Mucosa of gallbladder (tissue), 1 donor: Measurements from ENCODE around the gene CWC22. TPM values are rescaled to one million over a fixed set of nuclear protein-coding genes. Genes with fewer than 3 reads are reported as not detected.
"Not testable (repeated sequence)": the region's sequence is repeated elsewhere in the genome, so short reads cannot be mapped to it uniquely, and the experiment has no call there.

ENCODE experiments used
- DNase-seq: peaks from one replicate; pipeline ENCODE4 v3.0.0-alpha.2; 2020; ENCODE audit warnings: low spot score
- total RNA-seq: library from RNA; stranded (reverse); gene quantifications from one replicate; pipeline ENCODE4 v1.2.1, GENCODE V29; 2021
- donor health status: DM: no; HTN: no; CAD: no.

CWC22 gene
- total RNA-seq, 1 donor from 2014 or later: 13.6 TPM

- no peak for DNase-seq
Measured at GRCh38 chr2:179950391-179950790, 56.7 kb downstream of the CWC22 start.

GRCh38 chr2:179949438-179949837, 57.7 kb downstream of the CWC22 start:
- no peak for DNase-seq

GRCh38 chr2:179948058-179948457, 59.0 kb downstream of the CWC22 start:
- DNase-seq: no peak

- DNase-seq: no peak
Measured at GRCh38 chr2:179946810-179947615, 60.1 kb downstream of the CWC22 start.

DNA sequence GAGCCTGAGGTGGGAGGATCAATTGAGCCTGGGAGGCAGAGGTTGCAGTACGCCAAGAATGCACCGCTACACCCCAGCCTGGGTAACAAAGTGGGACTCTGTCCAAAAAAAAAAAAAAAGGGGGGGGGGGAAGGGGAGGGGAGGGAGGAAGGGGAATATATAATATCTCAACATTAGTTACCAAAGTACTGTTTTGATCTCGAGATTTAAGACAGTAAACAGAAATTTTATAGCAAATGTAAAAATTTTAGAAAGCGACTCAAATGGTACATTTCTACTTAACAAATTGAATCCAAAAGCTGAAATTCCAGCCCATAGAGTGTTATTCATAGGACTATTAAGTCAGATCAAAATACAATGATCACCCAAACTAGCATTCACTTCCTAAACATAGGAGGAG, 60.8 kb downstream of the CWC22 start:
- no peak for DNase-seq

GRCh38 chr2:179939259-179939658, 67.8 kb downstream of the CWC22 start:
- DNase-seq: no peak

- DNase-seq: no peak
Measured at GRCh38 chr2:179938026-179938425, 69.1 kb downstream of the CWC22 start.

DNA sequence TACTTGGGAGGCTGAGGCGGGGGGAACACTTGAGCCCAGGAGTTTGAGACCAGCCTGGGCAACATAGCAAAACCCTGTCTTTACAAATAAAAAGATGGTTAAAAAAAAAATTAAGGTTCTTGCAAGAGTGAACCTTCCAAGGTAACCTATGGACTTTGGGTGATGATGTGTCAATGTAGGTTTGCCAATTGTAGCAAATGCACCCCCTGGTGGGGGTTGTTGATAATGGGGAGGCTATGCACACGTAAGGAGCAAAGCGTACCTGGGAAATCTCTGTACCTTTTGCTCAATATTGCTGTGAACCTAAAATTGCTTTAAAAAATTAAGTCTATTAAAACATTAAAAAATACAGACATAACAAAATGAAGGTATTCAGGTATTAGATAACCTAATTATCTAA, 70.4 kb downstream of the CWC22 start:
- DNase-seq: no peak

GRCh38 chr2:179936141-179936540, 71.0 kb downstream of the CWC22 start:
- no peak for DNase-seq

DNA sequence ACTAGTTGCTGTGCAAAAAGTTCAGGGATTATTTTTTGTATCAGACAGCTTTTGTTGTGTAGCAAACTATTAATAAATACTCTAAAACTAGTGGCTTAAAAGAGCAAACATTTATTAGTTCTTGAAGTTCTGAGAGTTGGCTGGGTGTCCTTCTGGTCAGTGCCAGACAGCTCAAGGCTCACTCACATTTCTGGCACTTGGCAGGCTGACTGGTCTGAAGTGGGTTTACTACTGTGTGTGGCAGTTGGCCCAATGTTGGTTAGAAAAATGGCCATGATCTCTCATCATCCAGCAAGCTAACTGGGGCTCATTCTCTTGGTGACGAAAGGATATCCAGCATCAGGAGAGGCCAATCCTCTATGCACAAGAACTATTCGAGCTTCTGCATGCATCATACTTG, 74.3 kb downstream of the CWC22 start:
- no peak for DNase-seq

DNA sequence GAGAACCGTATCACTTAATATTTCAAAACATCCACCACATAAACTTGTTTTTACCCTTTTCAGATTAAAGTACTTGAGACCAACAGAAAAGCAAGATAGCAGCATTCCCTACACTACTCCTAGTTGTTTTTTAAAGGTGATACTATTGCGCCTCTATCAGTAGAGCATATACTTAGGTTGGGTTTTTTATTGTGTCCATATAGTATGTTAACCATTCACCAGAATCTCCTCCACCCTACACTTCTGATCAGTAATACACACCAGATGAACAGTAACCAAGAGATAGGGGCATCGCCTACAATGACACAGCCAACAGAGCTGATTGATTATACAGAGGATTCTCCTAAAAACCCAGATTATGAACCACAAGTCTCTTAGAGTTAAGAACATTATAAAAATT, 75.6 kb downstream of the CWC22 start:
- no peak for DNase-seq

DNA sequence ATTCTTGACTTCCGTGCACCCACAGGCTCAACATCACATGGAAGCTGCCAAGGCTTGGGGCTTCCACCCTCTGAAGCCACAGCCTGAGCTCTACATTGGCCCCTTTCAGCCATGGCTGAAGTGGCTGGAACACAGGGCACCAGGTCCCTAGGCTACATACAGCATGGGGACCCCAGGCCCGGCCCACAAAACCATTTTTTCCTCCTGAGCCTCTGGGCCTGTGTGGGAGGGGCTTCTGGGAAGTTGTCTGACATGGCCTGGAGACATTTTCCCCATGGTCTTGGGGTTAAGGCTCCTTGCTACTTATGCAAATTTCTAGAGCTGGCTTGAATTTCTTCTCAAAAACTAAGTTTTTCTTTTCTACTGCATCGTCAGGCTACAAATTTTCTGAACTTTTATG, 77.1 kb downstream of the CWC22 start:
- not testable (repeated sequence) for DNase-seq

- no peak for DNase-seq
Measured at GRCh38 chr2:179927041-179927440, 80.1 kb downstream of the CWC22 start.

DNA sequence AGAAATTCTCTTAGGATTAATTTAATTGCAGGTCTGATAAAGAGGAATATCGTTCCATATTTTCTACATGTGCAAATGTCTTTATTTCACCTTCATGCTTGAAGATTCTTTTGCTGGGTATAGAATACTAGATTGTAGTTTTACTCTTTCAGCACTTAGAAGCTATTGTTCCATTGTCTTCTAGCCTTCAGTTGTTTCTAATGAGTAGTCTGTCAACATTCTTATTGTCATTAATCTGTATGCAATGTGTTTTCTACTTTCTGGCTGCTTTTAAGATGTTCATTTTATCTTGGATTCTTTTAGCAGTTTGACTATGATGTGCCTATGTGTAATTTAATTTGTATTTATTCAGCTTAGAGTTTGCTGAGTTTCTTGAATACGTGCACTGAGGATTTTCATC, 81.4 kb downstream of the CWC22 start:
- DNase-seq: no peak

GRCh38 chr2:179917272-179917671, 89.8 kb downstream of the CWC22 start:
- no peak for DNase-seq

DNA sequence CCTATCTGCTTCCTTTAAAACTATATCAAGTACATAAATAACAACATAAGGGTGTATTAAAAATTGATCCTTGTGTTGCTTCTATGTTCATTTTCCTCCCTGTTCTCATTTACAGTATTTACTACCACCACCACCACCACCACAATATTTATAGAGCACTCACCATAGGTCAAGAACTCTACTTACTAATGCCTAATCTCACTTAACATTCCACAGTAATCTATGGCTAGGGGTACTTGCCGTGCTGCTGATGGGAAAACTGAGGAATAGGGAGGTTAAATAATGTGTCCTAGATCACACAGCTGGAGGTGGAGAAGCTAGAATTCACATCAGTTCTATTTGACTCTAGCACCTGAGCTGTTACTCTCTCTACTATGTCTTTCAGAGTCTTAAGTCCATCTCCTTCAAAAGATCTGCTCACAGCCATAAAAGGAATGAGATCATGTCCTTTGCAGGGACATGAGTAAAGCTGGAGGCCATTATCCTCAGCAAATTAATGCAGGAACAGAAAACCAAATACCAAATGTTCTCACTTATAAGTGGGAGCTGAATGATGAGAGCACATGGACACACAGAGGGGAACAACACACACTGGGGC, 91.6 kb downstream of the CWC22 start:
- no peak for DNase-seq

- DNase-seq: no peak
Measured at GRCh38 chr2:179913809-179914208, 93.3 kb downstream of the CWC22 start.

- DNase-seq: no peak
Measured at GRCh38 chr2:179911569-179911968, 95.5 kb downstream of the CWC22 start.

DNA sequence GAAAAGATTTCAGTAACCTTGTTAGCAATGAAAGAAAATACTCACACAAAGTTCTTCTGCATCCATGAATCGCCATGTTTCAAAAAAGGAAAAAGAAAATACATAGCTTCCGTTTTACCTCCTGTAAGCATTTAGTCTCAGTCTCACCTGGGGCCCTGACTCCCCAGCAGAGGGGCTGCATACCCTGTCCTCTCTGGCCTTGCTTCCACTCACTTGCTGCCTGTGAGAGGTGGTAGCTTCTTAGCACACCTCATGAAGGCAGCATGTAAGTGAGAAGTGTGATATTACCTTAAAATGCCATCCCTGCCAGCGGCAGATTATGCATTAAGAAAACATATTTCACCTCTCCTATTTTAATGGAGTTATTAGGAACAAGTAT, 96.4 kb downstream of the CWC22 start:
- no peak for DNase-seq

DNA sequence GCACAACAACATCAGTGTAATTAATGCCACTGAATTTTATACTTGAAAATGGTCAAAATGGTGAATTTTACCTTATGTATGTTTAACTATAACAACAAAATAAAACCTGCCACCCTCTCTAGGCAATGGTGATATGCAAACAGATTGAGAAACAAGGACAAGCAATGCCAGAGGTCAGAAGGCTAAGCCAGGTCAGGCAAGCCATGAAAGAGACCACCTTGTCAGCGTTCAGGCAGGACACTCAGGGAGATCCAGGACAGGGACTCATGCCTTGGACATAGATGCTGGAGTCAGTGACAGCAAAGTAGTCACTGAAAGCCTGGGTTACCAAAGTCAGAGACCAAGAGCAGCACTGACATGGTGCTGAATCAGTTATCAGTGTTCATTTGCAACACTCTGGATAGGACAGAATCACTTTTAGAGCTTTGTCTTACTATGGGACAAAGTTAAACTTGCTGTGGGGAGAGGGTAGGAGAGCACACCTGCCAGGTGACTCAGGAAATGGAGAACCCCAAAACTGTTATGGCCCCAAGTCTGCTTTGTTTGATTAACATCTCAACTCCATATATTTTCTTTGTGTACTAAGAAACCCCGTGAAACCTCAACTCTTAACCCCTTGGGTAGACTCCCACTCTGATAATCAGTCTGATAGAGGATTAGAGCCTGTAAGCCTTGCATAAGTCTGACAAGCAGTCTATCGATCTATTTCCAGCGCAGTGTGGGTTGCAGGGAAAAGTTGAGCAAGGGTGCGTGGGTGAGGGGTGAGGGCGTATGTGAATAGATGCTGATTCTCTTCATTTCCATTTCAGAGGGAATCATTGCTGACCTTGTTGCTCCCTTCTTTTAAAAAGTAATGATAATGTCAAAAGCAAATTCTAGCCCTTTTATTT, 97.0 kb downstream of the CWC22 start:
- DNase-seq: no peak

DNA sequence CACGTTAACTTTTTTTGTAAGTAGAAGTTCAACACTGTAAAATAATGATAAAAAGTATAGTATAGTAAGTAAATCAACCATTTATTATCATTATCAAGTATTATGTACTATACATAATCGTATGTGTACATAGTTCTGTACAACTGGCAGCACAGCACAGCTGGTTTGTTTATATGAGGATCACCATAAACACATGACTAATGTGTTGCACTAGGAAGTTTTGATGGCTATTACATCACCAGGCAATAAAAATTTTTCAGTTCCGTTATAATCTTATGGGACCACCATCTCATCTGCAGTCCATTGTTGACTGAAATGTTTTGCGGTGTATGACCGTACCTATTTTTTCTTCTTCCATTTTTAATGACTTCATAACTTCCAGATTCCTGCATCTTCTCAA, 106.4 kb downstream of the CWC22 start:
- no peak for DNase-seq

DNA sequence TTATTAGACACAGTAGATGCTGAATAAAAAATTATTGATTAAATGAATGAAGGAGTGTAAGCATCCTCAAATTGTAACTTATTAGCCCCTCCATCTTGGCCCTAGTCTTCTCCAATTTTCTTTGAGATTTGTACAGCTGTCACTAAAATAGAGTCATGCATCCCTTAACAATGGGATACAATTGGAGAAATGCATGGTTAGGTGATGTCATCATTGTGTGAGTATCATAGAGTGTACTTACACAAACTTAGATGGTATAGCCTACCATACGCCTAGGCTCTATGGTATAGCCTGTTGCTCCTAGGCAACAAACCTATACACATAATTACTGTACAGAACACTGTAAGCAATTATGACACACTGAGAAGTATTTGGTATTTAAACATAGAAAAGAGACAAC, 107.4 kb downstream of the CWC22 start:
- DNase-seq: no peak

GRCh38 chr2:179898873-179899272, 108.2 kb downstream of the CWC22 start:
- no peak for DNase-seq
